Fibroblast of the conjunctiva (primary cell): Measurements from ENCODE around the gene GABPA.
"Not testable (repeated sequence)": the region's sequence is repeated elsewhere in the genome, so short reads cannot be mapped to it uniquely, and the experiment has no call there.

Source experiments
- DNase-seq: peaks from one replicate; pipeline ENCODE4 v3.0.0-alpha.2; 2010; ENCODE audit warnings: low read depth

GABPA gene

DNA sequence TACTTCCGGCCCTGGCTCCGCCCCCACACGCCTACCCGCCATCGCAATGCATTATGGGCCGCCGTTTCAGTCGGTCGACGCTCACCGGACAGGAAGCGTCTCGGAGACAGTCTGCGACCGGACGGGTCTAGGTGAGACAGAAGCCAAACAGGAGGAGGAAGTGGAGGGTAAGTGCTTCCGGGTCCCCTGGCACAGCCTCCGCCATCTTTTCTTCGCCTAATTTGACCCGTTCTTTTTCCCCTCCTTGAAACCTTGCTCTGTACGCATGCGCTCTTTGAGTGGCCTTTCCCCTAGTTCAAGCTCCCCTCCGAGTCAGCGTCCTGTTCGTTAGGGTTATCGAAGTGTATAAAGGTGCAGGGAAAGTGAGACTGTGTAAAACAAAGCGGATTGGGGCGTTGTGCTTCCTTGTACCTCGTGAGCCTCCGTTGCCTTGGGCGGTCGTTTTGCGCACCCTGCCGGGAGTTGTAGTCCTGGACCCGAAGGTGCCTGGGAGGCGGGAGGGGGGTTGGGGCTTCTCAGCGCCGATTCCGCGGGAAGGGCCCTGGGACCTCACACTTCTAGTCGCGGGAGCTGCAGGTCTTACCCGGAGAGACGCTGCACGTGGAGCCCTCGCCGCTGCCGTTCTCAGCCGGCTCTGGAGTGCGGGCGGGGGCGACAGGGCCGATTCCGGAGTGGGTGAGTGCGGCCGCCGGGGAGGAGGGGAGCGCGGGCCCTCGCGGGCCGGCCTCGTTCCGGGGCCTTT lies at the start of gene GABPA, which contains the start of gene ATP5PF:
GABPA (plus strand) TSS at position 69 of the 742 bp plus-strand sequence. CDS start 6,627 bp downstream, outside the sequence.
ATP5PF (minus strand) TSS at position 1 of the 742 bp plus-strand sequence. CDS start 5,110 bp downstream, outside the sequence.
- peak; percentile 99 for DNase-seq

DNA sequence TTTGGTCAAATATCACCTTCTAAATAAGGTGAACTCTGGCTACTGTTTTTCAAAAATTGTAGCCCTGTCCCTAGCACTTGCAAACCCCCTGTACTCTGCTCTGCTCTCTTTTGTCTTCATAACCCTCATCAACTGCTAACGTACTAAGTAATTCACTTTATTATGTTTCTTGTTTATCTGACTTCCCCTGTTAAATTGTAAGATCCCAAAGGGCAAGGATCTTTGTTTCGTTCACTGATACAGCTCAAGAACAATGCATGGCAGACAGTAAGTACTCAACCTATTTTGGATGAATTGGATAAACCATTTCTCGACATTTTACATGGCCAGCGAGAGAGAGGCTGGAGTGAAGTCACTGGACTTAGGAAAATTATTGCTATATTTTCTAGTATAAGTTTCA lies 47.0 kb upstream of the GABPA start:
- DNase-seq, result no peak

- no peak for DNase-seq
Measured at GRCh38 chr21:25688275-25689155, 46.3 kb upstream of the GABPA start.

DNA sequence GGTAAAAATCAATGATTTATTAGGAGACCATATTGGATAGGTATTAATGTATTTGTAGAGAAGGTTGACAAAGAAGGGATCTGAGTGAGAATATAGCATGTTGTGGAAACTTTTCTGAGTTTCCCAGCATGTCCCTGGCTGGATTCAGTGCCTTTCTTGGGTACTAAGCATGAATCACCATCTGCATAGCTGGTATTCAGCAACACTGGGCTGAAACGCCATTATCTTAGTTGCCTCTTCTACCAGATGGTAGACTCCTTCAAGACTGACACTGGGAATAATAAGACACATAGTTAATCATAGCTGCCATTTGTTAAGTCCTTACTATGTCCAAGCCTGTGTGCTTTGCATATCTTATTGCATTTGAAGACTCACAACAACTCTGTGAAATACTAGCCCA lies 45.5 kb upstream of the GABPA start:
- no peak for DNase-seq

DNA sequence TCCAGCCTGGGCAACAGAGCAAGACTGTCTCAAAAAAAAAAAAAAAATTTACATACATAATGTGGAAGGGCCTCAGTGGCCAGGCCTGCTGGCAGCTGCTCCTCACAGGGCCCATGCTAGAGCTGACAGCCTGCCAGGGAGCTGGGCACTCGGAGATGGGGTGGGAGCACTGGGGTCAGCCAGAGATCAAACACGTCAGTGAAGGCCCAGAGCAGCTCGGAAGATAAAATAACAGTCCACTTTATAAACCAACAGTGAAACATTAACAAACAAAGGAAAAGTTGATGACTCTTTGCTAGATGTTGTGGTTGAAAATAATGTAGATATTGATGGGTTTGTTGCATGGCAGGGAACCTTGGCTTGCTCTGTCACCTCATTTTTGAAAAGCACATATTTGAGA lies 42.8 kb upstream of the GABPA start:
- DNase-seq, result no peak

GRCh38 chr21:25695461-25695860 lies 39.3 kb upstream of the GABPA start:
- DNase-seq, result not testable (repeated sequence)

DNA sequence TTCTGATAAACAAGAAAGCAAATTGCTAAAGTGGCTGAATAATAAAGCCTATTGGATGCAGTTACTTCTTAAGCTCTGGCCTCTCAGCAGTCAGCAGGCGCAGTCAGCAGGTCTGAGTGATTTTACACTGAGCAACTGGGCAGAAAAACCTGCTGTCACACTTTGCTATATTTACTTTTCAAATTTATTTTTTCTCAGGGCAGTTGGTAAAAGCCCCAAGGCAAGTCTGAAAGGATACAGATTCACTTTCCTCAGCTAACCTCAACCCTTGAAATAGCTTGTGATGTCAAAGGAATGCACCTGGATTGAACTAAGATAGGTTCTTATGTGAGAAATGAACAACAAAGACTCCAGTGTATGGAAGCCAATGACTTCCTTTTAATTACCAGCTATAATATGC lies 34.0 kb upstream of the GABPA start:
- DNase-seq, result no peak

GRCh38 chr21:25701529-25701928 lies 33.2 kb upstream of the GABPA start:
- DNase-seq, result no peak

- peak; percentile 31 for DNase-seq
Measured at GRCh38 chr21:25708467-25709065, 26.2 kb upstream of the GABPA start.

DNA sequence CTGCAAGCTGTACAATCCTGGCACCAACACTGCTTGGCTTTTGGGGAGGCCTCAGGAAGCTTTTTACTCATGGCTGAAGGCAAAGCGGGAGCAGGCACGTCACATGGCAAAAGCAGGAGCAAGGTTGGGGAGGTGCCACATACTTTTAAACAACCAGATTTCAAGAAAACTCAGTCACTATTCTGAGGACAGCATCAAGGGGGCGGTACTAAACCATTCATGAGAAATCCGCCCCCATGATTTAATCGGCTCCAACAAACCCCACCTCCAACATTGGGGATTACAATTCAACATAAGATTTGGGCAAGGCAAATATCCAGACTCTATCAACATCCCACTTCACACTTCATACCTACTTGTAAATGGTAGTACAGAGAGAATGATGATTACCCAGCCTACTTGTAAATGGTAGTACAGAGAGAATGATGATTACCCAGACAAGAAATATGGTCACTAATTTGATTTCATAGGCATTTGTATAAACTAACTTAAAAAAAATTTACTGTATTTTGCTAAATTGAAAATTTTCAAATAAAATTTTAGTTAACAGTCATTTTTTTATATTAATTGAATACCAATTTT lies 25.0 kb upstream of the GABPA start:
- no peak for DNase-seq

GRCh38 chr21:25710550-25710949 lies 24.2 kb upstream of the GABPA start:
- DNase-seq, result no peak

DNA sequence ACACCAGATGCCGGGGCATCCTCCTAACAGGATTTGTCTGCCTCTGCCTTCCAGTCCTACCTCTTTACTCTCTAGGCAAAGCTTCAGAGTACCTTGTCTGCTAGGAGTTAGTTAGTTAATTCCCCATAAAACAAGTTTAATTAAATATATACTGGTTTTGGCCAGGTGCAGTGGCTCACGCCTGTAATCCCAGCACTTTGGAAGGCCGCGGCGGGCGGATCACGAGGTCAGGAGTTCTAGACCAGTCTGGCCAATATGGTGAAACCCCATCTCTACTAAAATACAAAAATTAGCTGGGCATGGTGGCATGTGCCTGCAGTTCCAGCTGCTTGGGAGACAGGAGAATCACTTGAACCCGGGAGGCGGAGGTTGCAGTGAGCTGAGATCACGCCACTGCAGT lies 20.7 kb upstream of the GABPA start:
- DNase-seq, result not testable (repeated sequence)

GRCh38 chr21:25717491-25718147 lies 17.2 kb upstream of the GABPA start:
- DNase-seq, result peak; percentile 29

DNA sequence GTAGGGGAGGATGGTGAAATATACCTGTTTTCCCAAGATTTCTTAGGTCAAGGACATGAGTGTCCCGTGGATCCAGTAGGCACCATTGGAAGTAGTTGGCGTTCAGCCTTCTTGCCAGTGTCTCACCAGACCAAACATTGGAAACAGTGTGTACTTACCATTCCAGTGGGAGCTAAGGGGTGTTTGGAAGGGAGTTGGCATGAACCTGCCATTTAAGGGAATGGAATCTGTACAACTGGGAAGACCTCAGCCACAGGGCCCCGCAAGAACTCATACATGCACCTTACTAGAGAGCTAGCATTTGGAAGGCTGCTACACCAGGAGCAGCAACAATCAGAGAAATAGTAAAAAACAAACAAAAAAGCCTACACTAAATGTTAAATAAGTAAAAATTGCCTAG lies 12.8 kb upstream of the GABPA start:
- DNase-seq, result no peak

DNA sequence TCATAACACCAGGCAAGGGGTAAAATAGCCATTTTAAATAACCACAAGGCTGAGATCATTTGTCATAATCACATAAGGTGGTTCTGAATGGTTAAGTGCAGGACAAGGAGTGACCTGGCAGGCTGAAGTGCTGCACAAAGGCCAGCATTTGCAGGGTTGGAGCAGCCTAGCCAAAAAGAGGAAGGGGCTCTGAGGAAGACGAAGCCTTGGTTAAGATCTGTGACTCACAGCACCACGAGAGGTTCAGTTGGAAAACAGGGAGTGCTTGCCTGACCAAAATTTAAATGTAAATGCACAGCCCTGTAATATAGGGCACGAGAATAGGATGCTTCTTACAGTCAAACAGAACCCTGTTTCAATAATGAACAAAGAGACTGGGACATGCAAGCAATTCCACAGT lies 12.1 kb upstream of the GABPA start:
- DNase-seq, result no peak

- no peak for DNase-seq
Measured at GRCh38 chr21:25732091-25732760, 2.5 kb upstream of the GABPA start.

GRCh38 chr21:25733859-25734653 lies 716 bp upstream of the GABPA start:
- DNase-seq, result no peak

GRCh38 chr21:25734654-25734903 lies 193 bp upstream of the GABPA start:
- DNase-seq, result no peak

- DNase-seq, result peak; percentile 58
Measured at GRCh38 chr21:25735646-25736597, 1.1 kb downstream of the GABPA start.
